Right atrium auricular region (tissue), 2 donors: ENCODE data around the gene OR7C2. TPM values are rescaled to one million over a fixed set of nuclear protein-coding genes. Genes with fewer than 3 reads are reported as not detected.

ENCODE experiments used
- DNase-seq: peaks from one replicate; pipeline ENCODE4 v3.0.0-alpha.2; 2019; ENCODE audit warnings: low spot score
- H3K27ac ChIP-seq, 2 donors: fragments of 200-600 bp; sonication (generic); 1 replicate in 1 of 2; 2 replicates in 1 of 2; pipeline ENCODE4 v1.5.1; 2016 to 2019
- H3K27me3 ChIP-seq, 2 donors: fragments of 200-600 bp; sonication (generic); one replicate each; pipeline versions ENCODE4 v1.5.1 to v1.6.0; 2017 to 2019
- H3K36me3 ChIP-seq: fragments of 200-600 bp; sonication (generic); one replicate; pipeline ENCODE4 v1.5.1; 2016
- H3K4me1 ChIP-seq, 2 donors: fragments of 200-600 bp; sonication (generic); one replicate each; pipeline versions ENCODE4 v1.5.1 to v1.6.0; 2017 to 2019
- H3K4me3 ChIP-seq, 2 donors: fragments of 200-600 bp; sonication (generic); 1 replicate in 1 of 2; 2 replicates in 1 of 2; pipeline ENCODE4 v1.5.1; 2017 to 2019; ENCODE audit warnings: mild to moderate bottlenecking in 1 of 2, moderate library complexity in 1 of 2
- H3K9me3 ChIP-seq, 2 donors: fragments of 200-600 bp; sonication (generic); one replicate each; pipeline ENCODE4 v1.5.1; 2019
- CTCF ChIP-seq, 2 donors: fragments of 200-600 bp; sonication (generic); IDR thresholded peaks; one replicate each; pipeline ENCODE4 v1.5.1; 2019; ENCODE audit warnings: antibody characterized with exemption in 2 of 2
- total RNA-seq, 2 donors: library from RNA; depleted of rRNA; stranded (reverse); fragments of >200 nt; gene quantifications; one replicate each; pipeline ENCODE4 v1.1.0, GENCODE V29; 2016

OR7C2 gene
- total RNA-seq, result not detected

- no peak for DNase-seq
- Histone ChIP-seq H3K27me3 (no peaks in the 10 kb centered on the region), H3K36me3 (no peaks in the 10 kb centered on the region), H3K4me3 (no peak within 1 kb of the TSS), H3K27ac (no peak within 1 kb of the TSS), H3K9me3 (no peaks in the 10 kb centered on the region), H3K4me1 (no peaks in the 10 kb centered on the region)
- no peak for TF ChIP-seq CTCF (IDR thresholded peaks at IDR 0.05)
Observed at GRCh38 chr19:14941189-14941588, at the start of gene OR7C2. OR7C2 (plus strand) TSS chr19:14941489; CDS start chr19:14941489, 0 bp downstream.

DNA sequence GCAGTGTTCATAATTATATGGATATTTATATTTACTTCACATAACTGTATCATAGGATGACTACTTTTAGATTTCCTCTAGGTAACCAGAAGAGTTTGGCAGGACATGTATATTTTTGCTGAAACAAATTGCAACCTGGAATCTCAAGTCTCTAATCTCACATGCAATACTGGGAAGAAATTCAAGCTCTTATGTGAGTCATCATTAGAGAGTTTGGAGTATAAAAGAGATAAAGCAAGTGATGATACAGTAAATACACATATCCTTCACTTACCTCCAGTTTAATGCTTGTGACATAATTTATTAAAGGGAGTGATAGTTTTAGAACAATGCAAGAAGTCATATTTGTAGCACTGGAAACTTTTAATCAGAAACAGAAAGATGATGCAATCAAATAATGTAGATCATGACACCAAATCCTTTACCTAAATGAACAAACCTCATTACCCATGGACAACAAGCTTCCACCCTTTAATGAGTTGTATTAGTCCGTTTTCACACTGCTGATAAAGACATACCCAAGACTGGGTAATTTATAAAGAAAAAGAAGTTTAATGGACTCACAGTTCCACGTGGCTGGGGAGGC is 39.5 kb upstream of the OR7C2 start:
- Histone ChIP-seq H3K4me1 (no peaks in the 10 kb centered on the region), H3K36me3 (no peaks in the 10 kb centered on the region), H3K27ac (no peak overlapping the region), H3K4me3 (no peak overlapping the region), H3K9me3 (no peaks in the 10 kb centered on the region), H3K27me3 (no peaks in the 10 kb centered on the region)
- DNase-seq, result no peak
- TF ChIP-seq CTCF (IDR thresholded peaks at IDR 0.05), result no peak

DNA sequence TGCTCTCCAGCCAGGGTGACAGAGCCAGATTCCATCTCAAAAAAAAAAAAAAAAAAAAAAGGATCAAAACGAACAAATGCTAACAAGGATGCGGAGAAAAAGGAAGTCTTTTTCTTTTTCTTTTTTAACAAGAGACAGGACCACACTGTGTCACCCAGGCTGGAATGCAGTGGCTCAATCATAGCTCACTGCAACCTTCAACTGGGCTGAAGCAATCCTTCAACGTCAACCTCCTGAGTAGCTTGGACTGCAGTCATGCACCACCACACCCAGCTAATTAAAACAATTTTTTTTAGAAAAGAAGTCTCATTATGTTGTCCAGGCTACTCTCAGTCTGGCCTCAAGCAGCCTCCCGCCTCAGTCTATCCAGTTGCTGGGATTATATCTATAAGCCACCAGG is 34.6 kb upstream of the OR7C2 start:
- TF ChIP-seq CTCF (IDR thresholded peaks at IDR 0.05), result no peak
- Histone ChIP-seq H3K27ac (no peak overlapping the region), H3K36me3 (no peaks in the 10 kb centered on the region), H3K9me3 (no peaks in the 10 kb centered on the region), H3K4me3 (no peak overlapping the region), H3K4me1 (no peaks in the 10 kb centered on the region), H3K27me3 (no peaks in the 10 kb centered on the region)
- no peak for DNase-seq

- Histone ChIP-seq H3K27ac (no peak overlapping the region), H3K4me1 (no peaks in the 10 kb centered on the region), H3K9me3 (no peaks in the 10 kb centered on the region), H3K4me3 (no peak overlapping the region), H3K27me3 (no peaks in the 10 kb centered on the region), H3K36me3 (no peaks in the 10 kb centered on the region)
- TF ChIP-seq CTCF (IDR thresholded peaks at IDR 0.05), result no peak
- DNase-seq, result no peak
Observed at GRCh38 chr19:14915116-14915515, 26.2 kb upstream of the OR7C2 start.

DNA sequence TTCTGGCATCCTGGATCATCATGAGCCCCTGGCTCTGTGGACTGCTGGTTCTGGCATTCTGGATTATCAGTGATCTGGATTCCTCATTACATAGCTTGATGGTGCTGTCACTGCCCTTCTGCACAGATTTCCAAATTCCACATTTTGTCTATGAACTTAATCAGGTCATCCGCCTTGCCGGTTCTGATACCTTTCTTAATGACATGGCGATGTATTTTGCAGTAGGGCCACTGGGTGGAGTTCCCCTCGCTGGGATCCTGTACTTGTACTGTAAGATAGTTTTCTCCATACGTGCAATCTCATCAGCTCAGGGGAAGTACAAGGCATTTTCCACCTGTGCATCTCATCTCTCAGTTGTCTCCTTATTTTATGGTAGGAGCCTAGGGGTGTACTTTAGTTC is 24.4 kb upstream of the OR7C2 start:
- DNase-seq, result no peak
- no peaks in the 10 kb centered on the region for H3K4me1 ChIP-seq
- H3K9me3 ChIP-seq, result no peaks in the 10 kb centered on the region
- TF ChIP-seq CTCF (IDR thresholded peaks at IDR 0.05), result no peak
- no peaks in the 10 kb centered on the region for H3K27me3 ChIP-seq
- no peaks in the 10 kb centered on the region for H3K36me3 ChIP-seq
- no peak overlapping the region for H3K27ac ChIP-seq
- H3K4me3 ChIP-seq, result no peak overlapping the region

DNA sequence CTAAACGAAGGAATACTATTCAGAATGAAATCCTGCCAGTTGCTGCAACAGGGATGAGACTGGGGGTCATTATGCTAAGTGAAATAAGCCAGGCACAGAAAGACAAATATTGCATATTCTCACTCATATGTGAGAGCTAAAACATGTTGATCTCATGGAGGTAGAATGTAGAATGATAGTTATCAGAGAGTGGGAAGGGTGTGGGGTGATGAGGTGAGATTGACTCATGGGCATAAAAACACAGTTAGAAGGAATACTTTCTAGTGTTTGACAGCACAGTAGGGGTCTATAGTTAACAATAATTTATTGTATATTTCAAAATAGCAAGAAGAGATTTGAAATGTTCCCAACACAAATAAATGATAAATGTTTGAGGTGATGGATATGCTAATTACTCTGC is 7.8 kb upstream of the OR7C2 start:
- peaks cover 0 to 16% of the 10 kb centered on the region in 2 donors for H3K9me3 ChIP-seq
- TF ChIP-seq CTCF (IDR thresholded peaks at IDR 0.05), result no peak
- DNase-seq, result no peak
- no peaks in the 10 kb centered on the region for H3K36me3 ChIP-seq
- H3K27ac ChIP-seq, result no peak overlapping the region
- H3K4me3 ChIP-seq, result no peak overlapping the region
- no peaks in the 10 kb centered on the region for H3K27me3 ChIP-seq
- no peaks in the 10 kb centered on the region for H3K4me1 ChIP-seq
